GM12878 (cell line): Measurements from ENCODE around the gene BATF.

ENCODE experiments used
- ASH2L ChIP-seq: fragments of 300-600, 200-600 bp; sonication (generic); IDR thresholded peaks from 2 replicates; pipeline ENCODE4 v1.6.1; 2017; ENCODE audit warnings: low read depth, mild to moderate bottlenecking, borderline replicate concordance
- CEBPZ ChIP-seq: fragments of 150-350 bp; IDR thresholded peaks from 2 replicates; pipeline ENCODE4 v1.6.1; 2016; ENCODE audit warnings: low read depth, low read length
- HDGF ChIP-seq: fragments of 450-650 bp; IDR thresholded peaks from 2 replicates; pipeline ENCODE4 v1.6.1; 2016; ENCODE audit warnings: antibody characterized with exemption
- IRF3 ChIP-seq: fragments of 450-650 bp; IDR thresholded peaks from 2 replicates; pipeline ENCODE4 v1.6.1; 2014; ENCODE audit warnings: mild to moderate bottlenecking
- KDM1A ChIP-seq: fragments of 200-600 bp; sonication (generic); IDR thresholded peaks from 2 replicates; pipeline ENCODE4 v1.6.1; 2016; ENCODE audit warnings: borderline replicate concordance
- NR2C2 ChIP-seq: IDR thresholded peaks from 2 replicates; pipeline ENCODE4 v1.6.1; 2011; ENCODE audit warnings: borderline replicate concordance, low read depth; ENCODE audit not compliant: control insufficient read depth, insufficient read length
- RBBP5 ChIP-seq: fragments of 200-600 bp; sonication (generic); conservative IDR thresholded peaks from 2 replicates; pipeline ENCODE4 v1.6.1; 2016
- RCOR1 ChIP-seq: conservative IDR thresholded peaks from 2 replicates; pipeline ENCODE4 v1.6.1; 2012; ENCODE audit warnings: low read depth, low read length, improper control_type of control experiment
- TF ChIP-seq, protein P1 (sequence below), 3 experiments: IDR thresholded peaks in 2 of 3; conservative IDR thresholded peaks in 1 of 3; 2 replicates each; pipeline ENCODE4 v1.5.1; 2011; ENCODE audit warnings: low read depth in 3 of 3, low read length in 3 of 3, mild to moderate bottlenecking in 3 of 3, control low read depth in 2 of 3, moderate library complexity in 2 of 3, inconsistent platforms in 1 of 3, mixed read lengths in 1 of 3; ENCODE audit not compliant: control insufficient read depth in 2 of 3, insufficient read depth in 1 of 3; ENCODE audit errors: extremely low read depth in 1 of 3

GRCh38 chr14:75477881-75478280 lies 44.4 kb upstream of the BATF start:
- TF ChIP-seq CEBPZ (no peak), NR2C2 (no peak), IRF3 (no peak), KDM1A (no peak), HDGF (no peak), ASH2L (no peak), RCOR1 (no peak), RBBP5 (no peak)
- TF ChIP-seq, protein P1, sequence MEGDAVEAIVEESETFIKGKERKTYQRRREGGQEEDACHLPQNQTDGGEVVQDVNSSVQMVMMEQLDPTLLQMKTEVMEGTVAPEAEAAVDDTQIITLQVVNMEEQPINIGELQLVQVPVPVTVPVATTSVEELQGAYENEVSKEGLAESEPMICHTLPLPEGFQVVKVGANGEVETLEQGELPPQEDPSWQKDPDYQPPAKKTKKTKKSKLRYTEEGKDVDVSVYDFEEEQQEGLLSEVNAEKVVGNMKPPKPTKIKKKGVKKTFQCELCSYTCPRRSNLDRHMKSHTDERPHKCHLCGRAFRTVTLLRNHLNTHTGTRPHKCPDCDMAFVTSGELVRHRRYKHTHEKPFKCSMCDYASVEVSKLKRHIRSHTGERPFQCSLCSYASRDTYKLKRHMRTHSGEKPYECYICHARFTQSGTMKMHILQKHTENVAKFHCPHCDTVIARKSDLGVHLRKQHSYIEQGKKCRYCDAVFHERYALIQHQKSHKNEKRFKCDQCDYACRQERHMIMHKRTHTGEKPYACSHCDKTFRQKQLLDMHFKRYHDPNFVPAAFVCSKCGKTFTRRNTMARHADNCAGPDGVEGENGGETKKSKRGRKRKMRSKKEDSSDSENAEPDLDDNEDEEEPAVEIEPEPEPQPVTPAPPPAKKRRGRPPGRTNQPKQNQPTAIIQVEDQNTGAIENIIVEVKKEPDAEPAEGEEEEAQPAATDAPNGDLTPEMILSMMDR (IDR thresholded peaks at IDR 0.05 in 2 of 3, conservative IDR thresholded peaks at IDR 0.05 in 1 of 3; ENCODE audit: control insufficient read depth in 2 of 3, extremely low read depth in 1 of 3, insufficient read depth in 1 of 3, low read depth in 3 of 3, low read length in 3 of 3), result no peak
